ENCODE data around the gene ZNF415. TPM values are rescaled to one million over a fixed set of nuclear protein-coding genes. Genes with fewer than 3 reads are reported as not detected.

ZNF415 gene
- total and polyA plus RNA-seq, 2 donors from 2014 or later, result 8.8 to 12.0 TPM

- H3K36me3 ChIP-seq (ENCODE audit: control insufficient read depth in 2 of 3, insufficient read depth in 3 of 3, low read length in 3 of 3), result peaks cover 2 to 46% (median 25%) of the 10 kb centered on the region in 3 donors
- no peaks in the 10 kb centered on the region for H3K9me3 ChIP-seq (ENCODE audit: control insufficient read depth in 2 of 3, insufficient read depth in 1 of 3, low read length in 3 of 3)
- no peak for FAIRE-seq
- DNase-seq, result no peak
- H3K27me3 ChIP-seq (ENCODE audit: control insufficient read depth, insufficient read depth, low read length), result no peaks in the 10 kb centered on the region
- intact Hi-C loops (cut with DNase I), result no loop called here
- TF ChIP-seq CTCF (IDR thresholded peaks at IDR 0.05; ENCODE audit: borderline replicate concordance, extremely low read depth, insufficient read depth), result no peak
- no peaks in the 10 kb centered on the region for H3K4me1 ChIP-seq (ENCODE audit: control insufficient read depth in 2 of 3, insufficient read depth in 2 of 3, low read depth in 1 of 3, low read length in 3 of 3)
- H3K27ac ChIP-seq (ENCODE audit: low read depth in 2 of 2, low read length in 2 of 2), result no peak overlapping the region
- no peak overlapping the region for H3K4me3 ChIP-seq (ENCODE audit: low read length in 3 of 3)
- no peak overlapping the region for H3K9ac ChIP-seq (ENCODE audit: low read length in 3 of 3)
These were observed 44.6 kb downstream of the ZNF415 start for GRCh38 chr19:53088091-53088490.

- Histone ChIP-seq H3K9ac (ENCODE audit: low read length in 3 of 3) (no peak overlapping the region), H3K9me3 (ENCODE audit: control insufficient read depth in 2 of 3, insufficient read depth in 1 of 3, low read length in 3 of 3) (no peaks in the 10 kb centered on the region), H3K27ac (ENCODE audit: low read depth in 2 of 2, low read length in 2 of 2) (peak overlapping the region in 1 of 2 donors; percentile 38), H3K4me1 (ENCODE audit: control insufficient read depth in 2 of 3, insufficient read depth in 2 of 3, low read depth in 1 of 3, low read length in 3 of 3) (no peaks in the 10 kb centered on the region), H3K4me3 (ENCODE audit: low read length in 3 of 3) (no peak overlapping the region), H3K27me3 (ENCODE audit: control insufficient read depth, insufficient read depth, low read length) (no peaks in the 10 kb centered on the region), H3K36me3 (ENCODE audit: control insufficient read depth in 2 of 3, insufficient read depth in 3 of 3, low read length in 3 of 3) (peaks cover 2 to 46% (median 25%) of the 10 kb centered on the region in 3 donors)
- TF ChIP-seq CTCF (IDR thresholded peaks at IDR 0.05; ENCODE audit: borderline replicate concordance, extremely low read depth, insufficient read depth), result no peak
- peak in 3 of 5 donors; percentile 12 to 76 (median 65) for DNase-seq
- FAIRE-seq, result no peak
- intact Hi-C loops (cut with DNase I), result no loop called here
These were observed 45.8 kb downstream of the ZNF415 start for GRCh38 chr19:53086949-53087348.

- no peaks in the 10 kb centered on the region for H3K4me1 ChIP-seq (ENCODE audit: control insufficient read depth in 2 of 3, insufficient read depth in 2 of 3, low read depth in 1 of 3, low read length in 3 of 3)
- H3K36me3 ChIP-seq (ENCODE audit: control insufficient read depth in 2 of 3, insufficient read depth in 3 of 3, low read length in 3 of 3), result peaks cover 0 to 36% (median 18%) of the 10 kb centered on the region in 3 donors
- intact Hi-C loops (cut with DNase I), result no loop called here
- H3K27me3 ChIP-seq (ENCODE audit: control insufficient read depth, insufficient read depth, low read length), result no peaks in the 10 kb centered on the region
- DNase-seq (no peak), FAIRE-seq (no peak)
- H3K27ac ChIP-seq (ENCODE audit: low read depth in 2 of 2, low read length in 2 of 2), result no peak overlapping the region
- TF ChIP-seq CTCF (IDR thresholded peaks at IDR 0.05; ENCODE audit: borderline replicate concordance, extremely low read depth, insufficient read depth), result no peak
- H3K9me3 ChIP-seq (ENCODE audit: control insufficient read depth in 2 of 3, insufficient read depth in 1 of 3, low read length in 3 of 3), result peaks cover 0 to 5% (median 0%) of the 10 kb centered on the region in 3 donors
- H3K4me3 ChIP-seq (ENCODE audit: low read length in 3 of 3), result no peak overlapping the region
- no peak overlapping the region for H3K9ac ChIP-seq (ENCODE audit: low read length in 3 of 3)
These were observed 47.2 kb downstream of the ZNF415 start for GRCh38 chr19:53085496-53085895.

GRCh38 chr19:53082929-53083328 is 49.8 kb downstream of the ZNF415 start:
- Histone ChIP-seq H3K9ac (ENCODE audit: low read length in 3 of 3) (no peak overlapping the region), H3K4me1 (ENCODE audit: control insufficient read depth in 2 of 3, insufficient read depth in 2 of 3, low read depth in 1 of 3, low read length in 3 of 3) (no peaks in the 10 kb centered on the region), H3K27ac (ENCODE audit: low read depth in 2 of 2, low read length in 2 of 2) (no peak overlapping the region), H3K9me3 (ENCODE audit: control insufficient read depth in 2 of 3, insufficient read depth in 1 of 3, low read length in 3 of 3) (peaks cover 0 to 6% (median 0%) of the 10 kb centered on the region in 3 donors), H3K36me3 (ENCODE audit: control insufficient read depth in 2 of 3, insufficient read depth in 3 of 3, low read length in 3 of 3) (peaks cover 0 to 25% (median 12%) of the 10 kb centered on the region in 3 donors), H3K4me3 (ENCODE audit: low read length in 3 of 3) (no peak overlapping the region), H3K27me3 (ENCODE audit: control insufficient read depth, insufficient read depth, low read length) (no peaks in the 10 kb centered on the region)
- FAIRE-seq (no peak), DNase-seq (no peak)
- intact Hi-C loops (cut with DNase I), result no loop called here
- TF ChIP-seq CTCF (IDR thresholded peaks at IDR 0.05; ENCODE audit: borderline replicate concordance, extremely low read depth, insufficient read depth), result no peak

All from kidney (tissue), 14 donors.